HG03439 (cell line): ENCODE results near the gene ANKHD1.
A peak's percentile ranks its signal among the peaks of the same experiment; 100 is the strongest.

Experiments used
- ATAC-seq: cut with Tn5 transposase; IDR thresholded peaks from one replicate; pipeline ENCODE4 v1.9.1; 2021; ENCODE audit warnings: mild to moderate bottlenecking, moderate library complexity; ENCODE audit not compliant: unreplicated experiment

Gene ANKHD1

DNA sequence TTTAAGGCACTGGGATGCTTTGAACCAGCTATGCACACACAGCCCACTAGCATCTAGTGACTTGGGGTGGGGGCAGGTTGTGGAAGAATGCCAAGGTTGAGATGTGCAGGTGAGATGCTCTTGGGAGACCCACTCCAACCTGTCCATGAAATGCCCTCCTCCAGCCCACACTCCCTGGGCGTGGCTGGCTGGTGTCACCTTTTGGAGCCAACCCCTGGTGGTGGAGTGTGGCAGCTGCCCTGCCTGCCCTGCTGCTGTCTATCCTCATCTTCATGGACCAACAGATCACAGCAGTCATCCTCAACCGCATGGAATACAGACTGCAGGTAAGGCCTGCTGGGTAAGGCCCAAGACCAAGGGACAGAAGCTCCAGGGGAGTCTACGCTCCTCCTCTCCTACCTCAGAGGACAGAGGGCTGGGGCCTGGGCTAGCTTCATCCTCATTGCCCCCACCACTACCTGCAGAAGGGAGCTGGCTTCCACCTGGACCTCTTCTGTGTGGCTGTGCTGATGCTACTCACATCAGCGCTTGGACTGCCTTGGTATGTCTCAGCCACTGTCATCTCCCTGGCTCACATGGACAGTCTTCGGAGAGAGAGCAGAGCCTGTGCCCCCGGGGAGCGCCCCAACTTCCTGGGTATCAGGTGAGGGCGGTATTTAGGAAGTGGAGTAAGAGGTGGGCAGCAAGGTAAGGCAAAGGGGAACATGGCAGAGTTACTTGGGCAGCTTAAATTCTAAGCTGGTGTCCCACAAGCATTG is 34.2 kb upstream of the ANKHD1 start:
- ATAC-seq: no peak

DNA sequence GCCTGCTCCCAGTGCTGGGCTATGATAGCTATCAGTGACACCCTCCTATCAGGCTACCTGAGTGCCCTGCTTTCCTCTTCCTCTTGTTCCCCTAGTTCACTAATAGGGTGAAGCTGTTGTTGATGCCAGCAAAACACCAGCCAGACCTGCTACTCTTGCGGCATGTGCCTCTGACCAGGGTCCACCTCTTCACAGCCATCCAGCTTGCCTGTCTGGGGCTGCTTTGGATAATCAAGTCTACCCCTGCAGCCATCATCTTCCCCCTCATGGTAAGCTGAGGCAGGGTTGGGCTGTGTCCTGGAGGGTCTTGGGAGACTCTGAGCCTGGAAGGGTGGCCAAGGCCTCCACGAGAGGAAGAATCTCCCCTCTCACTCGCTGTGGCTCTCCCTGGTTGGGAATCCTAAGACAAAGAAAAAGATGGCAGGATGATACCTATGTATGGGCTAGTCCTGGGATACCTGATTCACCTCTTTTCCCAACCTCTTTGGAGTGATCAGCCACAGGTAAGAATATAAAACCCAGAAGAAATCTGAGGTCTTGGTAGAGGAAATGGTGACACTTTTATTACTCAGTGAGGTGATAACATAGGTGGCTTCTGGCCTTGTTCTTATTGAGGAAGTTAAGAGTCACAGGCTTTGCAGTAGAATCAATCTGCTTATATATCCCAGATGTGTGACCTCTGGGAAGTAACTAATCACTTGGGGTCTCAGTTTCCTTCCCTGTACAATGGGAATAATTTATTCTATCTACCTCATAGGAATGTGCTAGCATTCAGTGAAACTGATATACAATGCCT is 30.1 kb upstream of the ANKHD1 start:
- ATAC-seq: no peak

DNA sequence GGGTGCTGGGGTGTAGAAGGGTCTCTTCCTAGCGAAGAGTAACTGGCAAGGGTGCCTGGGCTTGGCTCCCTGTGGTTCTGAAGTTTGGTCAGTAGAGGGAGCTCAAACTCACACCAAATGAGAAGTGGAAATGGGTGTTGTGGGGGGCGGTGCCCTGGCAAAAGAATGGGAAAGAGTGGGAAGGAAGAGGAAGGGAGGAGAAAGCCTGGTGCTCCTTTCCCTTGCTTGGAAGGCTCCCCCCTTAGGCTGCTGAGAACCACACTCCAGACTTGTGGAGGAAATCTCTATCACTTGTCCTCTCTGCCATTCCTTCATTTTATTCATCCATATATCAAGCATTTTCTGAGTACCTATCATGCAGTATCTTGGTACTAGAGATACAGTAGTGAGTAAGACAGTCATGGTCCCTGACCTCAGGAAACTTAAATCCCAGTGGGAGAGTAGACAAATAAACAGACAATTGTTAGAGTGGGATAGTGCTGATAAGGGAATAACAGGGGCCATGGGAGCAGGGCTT is 28.6 kb upstream of the ANKHD1 start:
- ATAC-seq: no peak

DNA sequence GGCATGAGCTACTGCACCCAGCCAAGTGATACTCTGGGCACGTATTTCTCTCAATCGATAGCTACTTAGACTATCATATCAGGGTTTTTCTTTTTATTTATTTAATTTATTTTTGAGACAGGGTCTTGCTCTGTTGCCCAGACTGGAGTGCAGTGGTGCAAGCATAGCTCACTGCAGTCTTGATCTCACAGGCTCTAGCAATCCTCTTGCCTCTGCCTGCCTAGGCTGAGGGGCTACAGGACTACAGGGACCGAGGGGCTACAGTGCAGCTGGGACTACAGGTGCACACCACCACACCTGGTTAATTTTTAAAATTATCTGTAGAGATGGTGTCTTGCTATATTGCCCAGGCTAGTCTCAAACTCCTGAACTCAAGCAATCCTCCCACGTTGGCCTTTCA is 20.3 kb upstream of the ANKHD1 start:
- ATAC-seq: no peak

DNA sequence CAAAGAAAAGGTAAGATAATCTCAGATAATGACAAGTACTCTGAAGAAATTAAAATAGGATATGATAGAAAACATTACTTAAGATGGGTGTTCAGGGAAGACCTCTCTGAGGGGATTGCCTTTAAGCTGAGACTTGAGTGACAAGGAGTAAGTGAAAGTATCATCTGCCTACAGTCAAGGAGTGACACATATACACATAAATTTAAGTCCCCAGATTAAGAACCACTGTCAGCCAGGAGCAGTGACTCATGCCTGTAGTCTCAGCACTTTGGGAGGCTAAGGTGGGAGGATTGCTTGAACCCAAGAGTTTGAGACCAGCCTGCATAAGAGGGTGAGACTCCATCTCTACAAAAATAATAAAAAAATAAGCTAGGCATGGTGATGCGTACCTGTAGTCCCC is 19.7 kb upstream of the ANKHD1 start:
- no peak for ATAC-seq

DNA sequence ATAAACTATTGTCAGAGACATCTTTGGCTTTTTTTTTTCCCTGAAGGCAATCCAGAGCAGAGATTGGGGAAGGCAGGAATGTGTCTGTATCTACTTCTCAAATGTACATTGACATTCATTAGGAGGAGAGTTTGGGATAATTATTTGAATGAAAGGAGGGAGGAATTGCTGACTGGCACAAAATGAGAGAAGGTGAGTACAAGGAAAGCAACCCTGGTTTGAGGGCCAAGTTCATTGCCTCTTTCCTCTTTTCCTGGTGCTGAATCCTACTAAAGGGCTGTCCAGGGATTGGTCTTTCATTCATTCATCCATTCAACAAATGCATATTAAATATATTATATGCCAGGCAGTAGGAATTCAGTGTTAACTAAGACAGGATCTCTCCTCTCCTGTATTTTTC is 18.8 kb upstream of the ANKHD1 start:
- ATAC-seq: no peak

DNA sequence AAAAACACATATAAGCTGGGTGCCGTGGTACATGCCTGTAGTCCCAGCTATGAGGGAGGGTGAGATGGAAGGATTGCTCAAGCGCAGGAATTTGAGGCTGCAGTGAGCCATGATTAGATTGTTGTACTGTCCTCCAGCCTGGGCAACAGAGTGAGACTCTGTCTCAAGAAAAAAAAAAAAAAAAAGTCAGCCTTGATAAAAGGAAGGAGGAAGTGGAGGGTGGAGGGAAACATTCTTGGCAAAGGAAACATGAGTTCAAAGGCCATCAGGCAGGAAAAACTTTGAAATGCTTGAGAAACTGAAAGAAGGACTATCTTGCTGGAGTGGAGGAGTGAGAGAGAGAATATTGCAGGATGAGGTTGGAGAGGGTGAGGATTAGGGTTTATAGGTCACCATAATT is 18.3 kb upstream of the ANKHD1 start:
- ATAC-seq: no peak

DNA sequence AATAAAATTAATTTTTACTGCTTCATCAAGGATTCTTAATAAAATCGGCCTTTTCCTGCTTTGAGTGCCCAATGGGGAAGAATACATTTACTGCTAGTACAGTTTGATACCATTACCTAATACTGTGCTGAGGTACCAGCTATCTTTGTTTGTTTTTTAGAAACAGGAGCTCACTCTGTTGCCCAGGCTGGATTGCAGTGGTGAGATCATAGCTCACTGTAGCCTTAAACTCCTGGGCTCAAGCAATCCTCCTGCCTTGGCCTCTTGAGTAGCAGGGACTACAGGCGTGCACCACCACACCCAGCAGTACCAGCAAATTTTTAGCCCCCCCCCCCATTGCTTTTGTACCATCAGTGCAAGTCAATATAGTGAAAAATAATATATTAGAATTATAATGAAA is 13.6 kb upstream of the ANKHD1 start:
- ATAC-seq: no peak

DNA sequence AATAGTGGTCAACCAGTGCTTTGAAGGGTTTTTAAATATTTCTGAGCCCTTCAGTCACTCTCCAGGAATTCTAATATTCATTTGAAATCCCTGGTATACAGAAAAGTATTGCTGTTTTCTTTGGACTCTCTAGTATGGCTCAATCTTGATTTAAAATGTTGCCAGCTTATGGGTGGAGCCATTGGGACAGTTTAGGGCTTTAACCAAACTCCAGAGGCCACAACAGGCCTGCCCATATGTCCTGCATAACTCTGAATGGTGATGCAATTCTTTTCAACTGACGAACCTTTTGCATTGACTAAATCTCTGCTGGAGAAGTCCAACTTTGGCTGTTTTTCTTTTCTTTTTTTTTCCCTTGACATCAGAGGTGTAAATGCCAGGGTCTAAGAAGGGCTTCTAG is 10.3 kb upstream of the ANKHD1 start:
- no peak for ATAC-seq

DNA sequence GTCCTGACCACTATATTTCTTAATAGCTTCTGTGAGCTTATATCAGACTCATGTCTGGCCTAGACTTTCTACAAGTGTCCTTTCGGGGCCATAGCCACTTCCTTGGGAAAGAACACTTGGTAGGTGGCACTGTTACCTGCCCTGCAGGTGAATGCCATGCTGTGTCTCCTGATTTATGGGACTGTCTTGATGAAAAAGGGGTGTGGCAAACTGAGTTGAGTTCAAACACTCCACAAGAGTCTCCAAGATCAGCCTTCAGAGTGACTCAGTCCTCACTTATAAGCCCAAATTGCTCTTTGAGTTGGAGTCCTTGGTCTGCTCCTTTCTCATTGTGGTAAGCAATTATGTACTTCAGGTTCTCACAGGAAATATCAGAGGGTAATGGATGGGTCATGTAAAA is 9.9 kb upstream of the ANKHD1 start:
- no peak for ATAC-seq

DNA sequence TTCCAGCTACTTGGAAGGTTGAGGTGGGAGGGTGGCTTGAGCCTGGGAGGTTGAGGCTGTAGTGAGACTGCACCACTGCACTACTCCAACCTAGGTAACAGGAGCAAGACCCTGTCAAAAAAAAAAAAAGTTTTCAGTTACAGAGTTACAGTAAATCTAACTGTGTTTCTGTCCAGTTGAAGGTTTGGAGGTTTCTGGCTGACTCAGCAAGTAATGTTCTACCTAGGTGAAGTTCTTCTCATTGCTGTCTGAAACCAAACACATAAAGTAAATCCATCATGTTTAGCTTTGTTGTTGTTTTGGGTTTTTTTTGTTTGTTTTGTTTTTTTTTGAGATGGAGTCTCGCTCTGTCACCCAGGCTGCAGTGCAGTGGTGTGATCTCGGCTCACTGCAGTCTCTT is 7.9 kb upstream of the ANKHD1 start:
- no peak for ATAC-seq

DNA sequence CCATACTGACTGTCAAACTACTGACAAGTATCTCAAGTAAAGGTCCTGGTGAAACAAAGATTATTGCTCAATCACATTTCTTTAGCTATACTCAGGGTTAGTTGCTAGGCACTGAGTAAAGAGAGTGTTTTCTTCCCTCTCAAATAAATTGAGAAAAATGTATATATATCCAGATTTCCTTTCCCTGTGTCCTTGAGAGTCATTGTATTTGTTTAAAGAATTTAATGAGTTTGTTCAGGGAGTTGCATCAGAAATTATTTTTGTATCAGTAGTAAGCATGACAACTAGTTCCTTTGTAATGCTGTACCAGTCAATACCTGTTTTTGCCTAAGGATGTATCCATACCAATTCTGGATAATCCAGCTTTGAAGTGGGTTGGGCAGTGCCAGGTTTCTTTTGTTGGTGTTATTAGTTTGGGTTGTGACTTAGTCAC is 3.2 kb upstream of the ANKHD1 start:
- ATAC-seq: no peak

DNA sequence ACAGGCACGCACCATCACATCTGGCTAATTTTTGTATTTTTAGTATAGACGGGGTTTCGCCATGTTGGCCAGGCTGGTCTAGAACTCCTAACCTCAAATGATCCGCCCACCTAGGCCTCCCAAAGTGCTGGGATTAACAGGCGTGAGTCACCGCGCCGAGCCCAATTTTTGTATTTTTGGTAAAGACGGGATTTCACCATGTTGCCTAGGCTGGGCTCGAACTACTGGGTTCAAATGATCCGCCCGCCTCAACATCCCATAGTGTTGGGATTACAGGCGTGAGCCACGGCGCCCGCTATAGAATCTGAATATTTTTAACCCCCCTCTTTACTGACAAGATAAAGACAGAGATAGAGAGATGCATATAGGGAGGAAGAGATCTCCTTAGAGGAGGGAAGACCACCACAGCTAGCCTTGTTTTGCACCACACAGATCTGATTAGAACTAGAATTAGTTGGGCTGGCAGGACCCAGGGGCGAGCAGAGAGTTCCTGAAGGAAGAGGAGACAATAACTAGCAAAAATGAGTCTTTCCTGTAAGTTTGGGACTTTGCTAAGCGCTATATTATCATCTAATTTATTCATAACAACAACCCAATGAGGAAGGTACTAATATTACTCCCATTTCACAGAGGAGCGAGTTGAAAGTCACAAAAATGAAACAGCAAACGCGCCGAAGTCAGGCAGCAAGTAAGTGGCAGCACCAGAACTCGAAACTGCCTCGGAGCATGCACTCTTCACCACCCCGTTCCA is 1.5 kb upstream of the ANKHD1 start:
- peak; percentile 3 for ATAC-seq

DNA sequence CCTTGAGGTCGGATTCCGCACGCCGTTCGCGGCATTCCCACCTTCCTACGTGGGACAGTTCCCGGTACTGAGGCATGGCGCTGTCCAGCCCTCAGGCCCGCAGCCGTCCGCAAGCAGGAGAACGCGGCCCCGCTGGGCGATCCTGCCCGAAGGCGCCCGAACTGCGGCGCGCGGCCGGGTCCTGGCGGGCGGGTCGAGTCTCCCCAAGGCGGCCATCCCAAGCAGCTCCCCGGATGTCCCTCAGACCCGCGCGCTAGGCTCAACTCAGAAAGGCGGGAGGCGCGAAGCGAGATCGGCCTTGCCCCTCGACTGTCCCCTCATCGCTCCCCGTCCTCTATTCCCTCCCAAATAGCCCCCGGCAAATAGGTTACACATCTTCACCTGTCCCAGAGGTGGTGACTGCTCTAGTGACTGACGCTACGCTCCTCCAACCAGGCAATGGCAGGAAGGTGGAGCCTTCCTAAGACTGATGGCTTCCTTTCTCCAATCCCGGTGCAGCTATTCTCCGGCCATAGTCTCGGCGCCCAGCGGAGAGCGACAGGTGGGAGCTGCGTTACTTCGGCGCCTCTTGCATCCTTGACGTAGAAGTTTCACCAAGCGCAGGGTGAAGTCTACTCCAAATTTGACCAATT is 787 bp upstream of the ANKHD1 start:
- peak; percentile 66 for ATAC-seq

DNA sequence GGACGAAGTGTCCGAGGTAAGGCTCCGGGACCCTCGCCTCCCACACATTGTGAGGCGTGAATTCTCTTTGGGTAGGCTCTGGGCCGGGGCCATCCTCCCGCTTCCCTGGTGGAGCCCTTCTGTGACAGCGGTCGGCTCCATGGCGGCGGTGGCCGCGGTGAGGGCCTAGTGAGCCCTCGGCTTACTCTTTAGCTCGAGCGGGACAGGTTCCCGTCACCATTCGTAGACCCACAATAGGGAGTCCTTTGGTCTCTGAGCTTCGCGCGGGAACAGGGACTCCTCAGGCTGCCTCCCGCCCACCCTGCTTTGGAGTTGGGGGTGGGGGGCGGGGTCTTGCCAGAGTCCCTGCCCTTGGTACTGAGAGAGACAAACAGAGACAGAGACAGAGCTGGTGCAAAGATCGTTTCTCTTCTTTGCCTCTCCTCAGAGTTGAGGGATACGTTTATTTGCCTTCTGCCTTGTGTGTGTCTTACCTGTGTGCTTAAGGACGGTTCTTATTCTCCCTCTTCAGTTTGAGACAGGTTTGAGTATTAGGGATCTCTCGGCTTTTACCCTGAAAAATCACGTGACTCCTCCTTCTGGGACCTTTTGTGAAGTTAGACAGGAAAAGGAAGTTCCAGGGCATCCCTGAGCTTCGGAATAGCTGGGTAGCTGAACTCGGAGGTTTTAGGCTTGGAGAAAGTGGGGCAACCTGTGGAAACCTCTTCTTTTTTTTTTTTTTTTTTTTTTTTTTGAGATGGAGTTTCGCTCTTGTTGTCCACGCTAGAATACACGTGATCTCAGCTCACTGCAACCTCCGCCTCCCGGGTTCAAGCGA is 833 bp downstream of the ANKHD1 start:
- ATAC-seq: peak; percentile 1

DNA sequence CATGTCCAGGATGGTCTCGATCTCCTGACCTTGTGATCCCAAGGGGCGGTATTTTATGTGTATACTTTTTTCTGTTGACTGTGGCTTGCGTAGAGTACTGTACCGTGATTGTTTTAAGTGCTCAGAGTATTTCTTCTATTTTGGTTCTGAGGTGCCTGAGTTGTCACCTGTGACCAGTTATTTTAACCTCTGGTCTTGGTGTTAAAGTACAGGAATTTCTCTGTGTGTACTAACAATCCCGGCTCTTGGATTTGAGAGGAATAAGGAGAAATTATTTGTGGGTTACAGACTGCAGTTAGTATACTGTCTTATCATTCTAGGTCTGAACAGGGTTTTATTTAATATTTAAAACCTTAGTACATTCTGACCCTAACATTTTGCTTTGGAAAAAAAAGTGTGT is 2.0 kb downstream of the ANKHD1 start:
- no peak for ATAC-seq

DNA sequence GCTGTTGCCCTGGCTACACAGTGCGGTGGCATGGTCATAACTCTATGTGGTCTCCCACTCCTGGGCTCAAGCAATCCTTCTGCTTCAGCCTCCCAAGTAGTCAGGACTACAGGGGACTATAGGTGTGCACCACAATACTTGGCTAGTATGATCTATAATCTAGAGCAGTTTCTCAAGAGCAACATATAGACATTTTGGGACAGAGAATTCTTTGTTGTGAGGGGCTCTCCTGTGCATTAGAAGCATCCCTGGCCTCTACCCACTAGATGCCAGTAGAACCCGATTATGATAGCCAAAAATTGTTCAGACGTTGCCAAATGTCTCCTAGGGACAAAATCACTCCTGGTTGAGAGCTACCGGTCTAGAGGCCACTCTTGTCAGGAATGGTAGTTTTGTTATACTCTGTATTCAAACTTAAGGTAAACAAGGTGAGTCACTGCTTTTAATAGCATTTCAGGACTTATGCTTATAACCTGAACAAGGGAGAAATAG is 7.2 kb downstream of the ANKHD1 start:
- ATAC-seq: no peak

DNA sequence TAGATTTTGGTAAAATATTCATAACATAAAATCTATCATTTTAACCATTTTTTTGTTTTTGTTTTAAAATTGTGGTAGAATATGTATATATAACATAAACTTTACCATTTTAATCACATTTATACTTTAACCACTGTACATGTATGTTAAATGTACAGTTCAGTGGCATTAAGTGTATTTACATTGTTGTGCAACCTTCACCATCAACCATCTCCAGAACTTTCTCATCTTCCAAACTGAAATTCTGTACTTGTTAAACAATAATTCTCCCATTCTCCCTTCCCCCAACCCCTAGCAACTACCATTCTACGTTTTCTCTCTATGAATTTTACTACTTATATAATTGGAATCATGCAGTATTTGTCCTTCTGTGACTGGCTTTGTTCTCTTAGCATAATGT is 11.6 kb downstream of the ANKHD1 start:
- ATAC-seq: no peak

DNA sequence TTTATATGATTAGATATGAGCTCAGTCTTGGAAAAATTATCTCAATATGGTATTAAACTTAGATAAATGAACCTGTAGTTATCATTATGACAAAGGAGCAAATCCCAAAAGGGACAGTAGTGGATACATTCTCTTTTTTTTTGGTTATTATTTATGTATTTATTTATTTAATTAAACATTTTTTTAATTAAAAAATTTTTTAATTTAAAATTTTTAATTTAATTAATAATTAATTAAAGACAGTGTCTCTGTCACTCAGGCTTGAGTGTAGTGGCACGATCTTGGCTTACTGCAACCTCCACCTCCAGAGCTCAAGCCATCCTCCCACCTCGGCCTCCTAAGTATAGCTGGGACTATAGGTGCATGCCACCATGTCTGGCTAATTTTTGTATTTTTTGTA is 15.6 kb downstream of the ANKHD1 start:
- no peak for ATAC-seq
